Measurements from ENCODE around the gene SCAI. TPM values are rescaled to one million over a fixed set of nuclear protein-coding genes. Genes with fewer than 3 reads are reported as not detected.

SCAI gene
- total and polyA plus RNA-seq, 3 donors from 2014 or later, result 4.7 to 14.5 (median 12.8) TPM

DNA sequence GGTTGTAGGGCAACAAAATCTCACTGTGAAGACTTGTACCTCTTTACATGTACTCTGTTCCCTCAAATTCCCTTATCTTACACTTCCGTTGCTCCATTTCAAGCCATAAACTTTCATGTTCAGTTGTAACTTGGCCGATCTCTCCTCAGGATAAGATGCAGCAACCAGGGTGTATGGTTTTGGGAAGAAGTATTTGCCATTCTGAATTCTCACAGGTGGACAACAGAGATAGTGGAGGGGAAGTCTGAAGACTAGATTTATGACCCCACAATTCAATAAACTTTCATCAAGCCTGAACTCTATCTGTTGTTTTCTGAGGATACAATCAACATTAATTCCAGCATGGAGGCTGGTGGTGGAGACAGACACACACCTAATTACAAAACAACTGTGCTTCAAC, 229.9 kb downstream of the SCAI start:
- 92 to 95% methylated on average over 2 of the region's 2 CpGs for WGBS, 2 donors
- H3K27me3 ChIP-seq, result no peaks in the 10 kb centered on the region
- TF ChIP-seq, protein P1, sequence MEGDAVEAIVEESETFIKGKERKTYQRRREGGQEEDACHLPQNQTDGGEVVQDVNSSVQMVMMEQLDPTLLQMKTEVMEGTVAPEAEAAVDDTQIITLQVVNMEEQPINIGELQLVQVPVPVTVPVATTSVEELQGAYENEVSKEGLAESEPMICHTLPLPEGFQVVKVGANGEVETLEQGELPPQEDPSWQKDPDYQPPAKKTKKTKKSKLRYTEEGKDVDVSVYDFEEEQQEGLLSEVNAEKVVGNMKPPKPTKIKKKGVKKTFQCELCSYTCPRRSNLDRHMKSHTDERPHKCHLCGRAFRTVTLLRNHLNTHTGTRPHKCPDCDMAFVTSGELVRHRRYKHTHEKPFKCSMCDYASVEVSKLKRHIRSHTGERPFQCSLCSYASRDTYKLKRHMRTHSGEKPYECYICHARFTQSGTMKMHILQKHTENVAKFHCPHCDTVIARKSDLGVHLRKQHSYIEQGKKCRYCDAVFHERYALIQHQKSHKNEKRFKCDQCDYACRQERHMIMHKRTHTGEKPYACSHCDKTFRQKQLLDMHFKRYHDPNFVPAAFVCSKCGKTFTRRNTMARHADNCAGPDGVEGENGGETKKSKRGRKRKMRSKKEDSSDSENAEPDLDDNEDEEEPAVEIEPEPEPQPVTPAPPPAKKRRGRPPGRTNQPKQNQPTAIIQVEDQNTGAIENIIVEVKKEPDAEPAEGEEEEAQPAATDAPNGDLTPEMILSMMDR (IDR thresholded peaks at IDR 0.05), result no peak
- TF ChIP-seq POLR2A (IDR thresholded peaks at IDR 0.05), result no peak
- H3K4me1 ChIP-seq, result no peaks in the 10 kb centered on the region
- intact Hi-C loops (cut with DNase I; ENCODE audit: low total_unique reads), result no loop called here
- H3K36me3 ChIP-seq (ENCODE audit: low read depth, missing control alignments), result no peaks in the 10 kb centered on the region
- H3K4me3 ChIP-seq, result no peak overlapping the region
- H3K9me3 ChIP-seq, result no peaks in the 10 kb centered on the region
- H3K27ac ChIP-seq, result no peak overlapping the region
- no peak for DNase-seq

DNA sequence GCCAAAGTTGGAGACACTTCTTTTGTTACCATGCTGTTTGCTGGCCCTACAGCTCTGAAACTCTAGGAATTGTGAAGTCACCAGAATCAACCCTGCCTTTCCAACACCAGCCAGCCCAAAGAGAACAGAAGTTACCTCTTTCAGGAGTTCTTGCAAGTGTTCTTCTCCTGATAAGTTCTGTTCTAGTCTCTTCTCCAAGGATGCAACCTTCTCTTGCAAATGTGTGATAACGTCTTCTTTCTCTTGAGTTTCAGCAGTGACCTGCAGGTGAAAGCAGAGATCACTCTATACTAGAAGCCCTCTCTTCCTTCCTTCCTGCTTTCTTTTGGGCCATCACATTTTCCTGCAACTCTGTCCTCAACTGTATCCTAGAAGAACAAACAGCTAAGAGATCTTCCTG, 231.6 kb downstream of the SCAI start:
- intact Hi-C loops (cut with DNase I; ENCODE audit: low total_unique reads), result no loop called here
- no peak for DNase-seq
- no peaks in the 10 kb centered on the region for H3K27me3 ChIP-seq
- no peaks in the 10 kb centered on the region for H3K36me3 ChIP-seq (ENCODE audit: low read depth, missing control alignments)
- no peaks in the 10 kb centered on the region for H3K9me3 ChIP-seq
- 83 to 93% methylated on average over 1 of the region's 1 CpG for WGBS, 2 donors
- no peak overlapping the region for H3K27ac ChIP-seq
- H3K4me1 ChIP-seq, result no peaks in the 10 kb centered on the region
- no peak for TF ChIP-seq POLR2A (IDR thresholded peaks at IDR 0.05)
- TF ChIP-seq, protein P1 (IDR thresholded peaks at IDR 0.05), result no peak
- no peak overlapping the region for H3K4me3 ChIP-seq

DNA sequence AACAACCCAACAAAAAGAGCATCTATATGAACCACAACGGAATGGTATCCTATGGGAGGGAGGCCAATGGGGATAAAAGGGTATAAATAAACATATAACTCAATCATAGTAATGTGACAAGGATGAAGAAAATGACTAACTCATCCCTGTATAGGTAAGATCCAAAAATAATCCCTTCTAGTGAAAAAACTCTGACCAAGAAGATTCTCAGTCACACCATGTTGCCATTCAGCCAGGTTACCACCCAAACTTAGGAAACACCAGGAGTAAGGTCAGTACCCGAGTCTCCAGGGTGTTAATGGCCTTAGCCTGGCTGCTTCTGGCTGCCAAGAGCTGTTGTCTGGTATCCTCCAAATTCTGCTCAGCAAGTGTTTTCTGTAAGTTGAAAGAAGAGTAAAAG, 235.2 kb downstream of the SCAI start:
- H3K36me3 ChIP-seq (ENCODE audit: low read depth, missing control alignments), result no peaks in the 10 kb centered on the region
- intact Hi-C loops (cut with DNase I; ENCODE audit: low total_unique reads), result no loop called here
- DNase-seq, result no peak
- H3K9me3 ChIP-seq, result no peaks in the 10 kb centered on the region
- TF ChIP-seq, protein P1 (IDR thresholded peaks at IDR 0.05), result no peak
- no peak for TF ChIP-seq POLR2A (IDR thresholded peaks at IDR 0.05)
- no peak overlapping the region for H3K4me3 ChIP-seq
- WGBS, 2 donors, result 66 to 69% methylated on average over 2 of the region's 2 CpGs
- no peaks in the 10 kb centered on the region for H3K27me3 ChIP-seq
- H3K27ac ChIP-seq, result no peak overlapping the region
- H3K4me1 ChIP-seq, result no peaks in the 10 kb centered on the region

DNA sequence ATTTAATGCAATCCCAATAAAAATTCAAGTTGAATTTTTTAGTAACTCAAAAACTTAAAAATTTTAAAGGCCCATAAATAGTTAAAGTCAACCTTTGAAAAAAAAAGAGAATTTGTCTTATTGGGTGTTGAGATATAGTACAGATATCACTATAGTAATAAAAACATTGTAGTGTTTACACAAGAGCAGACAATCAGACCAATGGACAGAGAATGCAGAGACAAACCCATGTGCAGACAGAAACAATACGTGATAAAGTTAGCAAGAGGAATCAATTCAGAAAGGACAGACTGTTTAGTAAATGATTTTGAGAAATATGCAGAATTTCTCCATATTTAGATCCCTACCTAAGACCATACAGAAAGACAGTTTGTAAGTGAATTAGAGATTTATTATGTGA, 236.4 kb downstream of the SCAI start:
- Histone ChIP-seq H3K4me1 (no peaks in the 10 kb centered on the region), H3K27me3 (no peaks in the 10 kb centered on the region), H3K9me3 (no peaks in the 10 kb centered on the region), H3K4me3 (no peak overlapping the region), H3K27ac (no peak overlapping the region), H3K36me3 (ENCODE audit: low read depth, missing control alignments) (no peaks in the 10 kb centered on the region)
- TF ChIP-seq, protein P1 (IDR thresholded peaks at IDR 0.05), result no peak
- no peak for TF ChIP-seq POLR2A (IDR thresholded peaks at IDR 0.05)
- DNase-seq, result no peak
- WGBS, 2 donors, result 56 to 74% methylated on average over 1 of the region's 1 CpG
- intact Hi-C loops (cut with DNase I; ENCODE audit: low total_unique reads), result no loop called here

DNA sequence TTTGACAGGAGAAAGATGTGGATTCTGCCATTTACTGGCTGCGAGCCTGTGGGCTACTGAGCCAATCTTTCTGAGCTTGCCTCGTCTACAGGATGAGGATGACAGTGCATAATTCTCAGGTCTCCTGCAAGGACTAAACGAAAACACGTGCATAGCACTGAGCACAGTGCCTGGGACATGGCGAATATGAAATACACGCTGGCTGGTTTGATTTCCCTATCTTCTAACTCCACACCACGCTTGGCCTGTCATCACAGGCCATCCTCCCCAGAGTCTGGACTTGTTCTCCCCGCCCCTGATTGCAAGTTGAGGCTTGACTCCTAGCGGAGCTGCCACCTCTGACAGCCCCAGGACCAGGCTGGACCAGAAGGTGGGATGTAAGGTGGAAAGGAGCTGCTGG, 243.5 kb downstream of the SCAI start:
- no peaks in the 10 kb centered on the region for H3K27me3 ChIP-seq
- no peak for DNase-seq
- no peak overlapping the region for H3K4me3 ChIP-seq
- H3K4me1 ChIP-seq, result no peaks in the 10 kb centered on the region
- no peaks in the 10 kb centered on the region for H3K36me3 ChIP-seq (ENCODE audit: low read depth, missing control alignments)
- intact Hi-C loops (cut with DNase I; ENCODE audit: low total_unique reads), result no loop called here
- TF ChIP-seq, protein P1 (IDR thresholded peaks at IDR 0.05), result no peak
- no peak for TF ChIP-seq POLR2A (IDR thresholded peaks at IDR 0.05)
- no peaks in the 10 kb centered on the region for H3K9me3 ChIP-seq
- WGBS, 2 donors, result 90 to 94% methylated on average over 9 of the region's 9 CpGs
- no peak overlapping the region for H3K27ac ChIP-seq
